CD4-positive, CD25-positive, alpha-beta regulatory T cell (primary cell): Measurements from ENCODE around the gene DCDC2C. TPM values are rescaled to one million over a fixed set of nuclear protein-coding genes. Genes with fewer than 3 reads are reported as not detected.

Experiments used
- polyA plus RNA-seq, 4 donors: library from polyadenylated mRNA; unstranded; fragments of 300-500 nt; fragmentation: Illumina TruSeq; gene quantifications; one replicate each; pipeline ENCODE4 v1.2.3, GENCODE V29; 2021
- total RNA-seq: library from RNA; stranded (reverse); gene quantifications from one replicate; pipeline ENCODE4 v1.2.3, GENCODE V29; 2022

The DCDC2C gene
- total and polyA plus RNA-seq, 5 donors from 2014 or later, result not detected

Other genes starting within 250 kb of the DCDC2C start
- gene ADI1, start 184.0 kb upstream of the DCDC2C start, total RNA-seq, result 21.2 TPM
- gene ADI1, start 184.0 kb upstream of the DCDC2C start, polyA plus RNA-seq, result 10 to 100 TPM; 41.7 to 52.4 (median 49.9) TPM
- gene RNASEH1, start 145.2 kb upstream of the DCDC2C start, total RNA-seq, result 30.3 TPM
- 10 to 100 TPM; 29.7 to 33.2 (median 31.8) TPM for gene RNASEH1, start 145.2 kb upstream of the DCDC2C start, polyA plus RNA-seq
- gene RPS7, start 128.3 kb upstream of the DCDC2C start, total RNA-seq, result 1,337 TPM
- 1,000 to 10,000 TPM in 3 of 4 donors, 100 to 1,000 TPM in 1; 912 to 1,324 (median 1,217) TPM for gene RPS7, start 128.3 kb upstream of the DCDC2C start, polyA plus RNA-seq
- gene COLEC11, start 108.5 kb upstream of the DCDC2C start, total RNA-seq, result not detected
- not detected for gene COLEC11, start 108.5 kb upstream of the DCDC2C start, polyA plus RNA-seq
- not detected for gene ALLC, start 45.4 kb upstream of the DCDC2C start, total RNA-seq
- gene ALLC, start 45.4 kb upstream of the DCDC2C start, polyA plus RNA-seq, result not detected